SK-N-SH (cell line): Measurements from ENCODE around the gene AFMID.

Experiments
- CHD2 ChIP-seq: fragments of 150-350 bp; IDR thresholded peaks from 2 replicates; pipeline ENCODE4 v1.6.1; 2018; ENCODE audit warnings: low read length; ENCODE audit not compliant: partially characterized antibody
- EP300 ChIP-seq, 2 experiments: IDR thresholded peaks; 2 replicates each; pipeline versions ENCODE4 v1.4.0 to v1.6.1; 2012; ENCODE audit warnings: borderline replicate concordance in 1 of 2, low read depth in 1 of 2, low read length in 1 of 2
- MEF2A ChIP-seq: IDR thresholded peaks from 2 replicates; pipeline ENCODE4 v1.4.0; 2012; ENCODE audit warnings: low read depth, borderline replicate concordance
- NFIC ChIP-seq: IDR thresholded peaks from 2 replicates; pipeline ENCODE4 v1.4.0; 2012; ENCODE audit warnings: borderline replicate concordance
- POLR2AphosphoS5 ChIP-seq: IDR thresholded peaks from 2 replicates; pipeline ENCODE4 v1.6.1; 2012; ENCODE audit warnings: low read depth, low read length
- TEAD4 ChIP-seq: IDR thresholded peaks from 2 replicates; pipeline ENCODE4 v1.4.0; 2012; ENCODE audit warnings: mild to moderate bottlenecking, borderline replicate concordance; ENCODE audit not compliant: insufficient read depth
- YY1 ChIP-seq: IDR thresholded peaks from 2 replicates; pipeline ENCODE4 v1.4.0; 2012; ENCODE audit warnings: low read depth, mild to moderate bottlenecking
- TF ChIP-seq, protein P1 (sequence below): IDR thresholded peaks from 2 replicates; pipeline ENCODE4 v1.4.0; 2012; ENCODE audit warnings: low read depth

DNA sequence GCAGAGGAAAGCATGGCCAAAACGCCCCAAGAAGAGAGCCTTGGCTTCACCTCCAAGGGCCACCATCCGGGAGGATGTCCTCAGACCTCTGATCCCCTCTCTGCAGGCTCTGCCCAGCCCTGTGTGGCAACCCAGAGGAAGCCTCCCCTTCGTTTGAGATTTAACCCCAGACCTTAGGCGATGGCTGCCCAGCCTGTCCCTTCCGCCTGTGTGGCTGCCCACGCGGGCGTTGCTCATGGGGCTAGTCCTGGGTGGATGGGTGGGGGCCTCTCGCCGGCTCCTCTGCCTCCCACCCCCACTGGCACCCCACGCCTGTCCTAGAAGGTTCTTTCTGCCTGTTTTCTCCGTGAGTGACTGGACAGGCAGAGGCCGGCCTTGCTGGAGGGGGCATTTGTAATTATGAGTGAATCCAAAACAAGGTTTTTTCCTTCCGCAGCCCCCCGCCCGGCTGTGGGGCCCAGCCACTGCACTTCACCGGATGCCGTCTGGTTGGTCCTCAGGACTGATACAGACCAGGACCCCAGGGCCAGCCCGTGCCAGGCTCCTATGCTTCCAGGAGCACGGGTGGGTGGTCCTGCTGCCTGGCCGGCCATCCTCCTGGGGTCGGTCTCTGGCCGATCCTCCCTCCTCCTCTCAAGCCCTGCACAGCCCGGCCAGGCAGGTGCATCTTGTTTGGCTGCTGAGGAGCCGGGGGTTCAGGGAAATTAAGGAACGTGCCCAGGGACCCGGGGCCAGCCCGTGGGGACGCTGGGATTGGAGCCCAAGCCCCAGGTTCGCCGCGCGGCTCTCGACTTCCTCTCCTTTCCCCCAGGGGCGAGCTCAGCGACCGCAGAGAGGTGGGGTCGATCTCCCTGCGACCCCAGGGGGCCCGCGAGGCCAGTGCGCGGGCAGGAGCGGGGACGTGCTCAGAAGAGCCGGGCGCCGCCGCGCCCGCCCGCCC is 44.1 kb downstream of the AFMID start, which contains the start of gene TMEM235:
- TF ChIP-seq, protein P1, sequence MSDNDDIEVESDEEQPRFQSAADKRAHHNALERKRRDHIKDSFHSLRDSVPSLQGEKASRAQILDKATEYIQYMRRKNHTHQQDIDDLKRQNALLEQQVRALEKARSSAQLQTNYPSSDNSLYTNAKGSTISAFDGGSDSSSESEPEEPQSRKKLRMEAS, result no peak
- no peak for TF ChIP-seq TEAD4
- TF ChIP-seq MEF2A, result no peak
- TF ChIP-seq CHD2, result no peak
- no peak for TF ChIP-seq NFIC
- no peak for TF ChIP-seq YY1
- TF ChIP-seq POLR2AphosphoS5, result no peak
- no peak for TF ChIP-seq EP300 (IDR thresholded peaks at IDR 0.05; ENCODE audit: borderline replicate concordance in 1 of 2, low read depth in 1 of 2, low read length in 1 of 2)
